OCI-LY3 (cell line): ENCODE data around the gene PTPRCAP.

Source experiments
- H2AFZ ChIP-seq: fragments of 200-600, 300-600 bp; shearing (Covaris generic); 2 replicates; pipeline ENCODE4 v1.6.0; 2014; ENCODE audit warnings: antibody characterized with exemption, low read depth, low read length
- H3K27ac ChIP-seq: fragments of 200-600, 300-600 bp; sonication (generic); 2 replicates; pipeline ENCODE4 v1.5.1; 2014; ENCODE audit warnings: mild to moderate bottlenecking, low read length, moderate library complexity, mixed read lengths
- H3K27me3 ChIP-seq: fragments of 200-600, 300-600 bp; sonication (generic); 2 replicates; pipeline ENCODE4 v1.6.1; 2014; ENCODE audit warnings: low read depth, low read length, mixed read lengths
- H3K36me3 ChIP-seq: fragments of 200-600, 300-600 bp; sonication (generic); replicated peaks from 2 replicates; pipeline ENCODE3; 2014; ENCODE audit warnings: low read depth, low read length, mixed read lengths
- H3K4me1 ChIP-seq: fragments of 300-600, 200-600 bp; sonication (generic); 2 replicates; pipeline ENCODE4 v1.6.1; 2014; ENCODE audit warnings: low read length, mixed read lengths
- H3K4me2 ChIP-seq: fragments of 200-600, 300-600 bp; sonication (generic); 2 replicates; pipeline ENCODE4 v1.6.1; 2014; ENCODE audit warnings: low read length, mixed read lengths
- H3K4me3 ChIP-seq: fragments of 300-600, 200-600 bp; sonication (generic); 2 replicates; pipeline ENCODE4 v1.5.1; 2014; ENCODE audit warnings: antibody characterized with exemption, mild to moderate bottlenecking, low read length, moderate library complexity
- H3K79me2 ChIP-seq: fragments of 300-600, 200-600 bp; shearing (Covaris generic); 2 replicates; pipeline ENCODE4 v1.6.1; 2014; ENCODE audit warnings: mild to moderate bottlenecking, low read length, mixed read lengths
- H3K9ac ChIP-seq: fragments of 300-600, 200-600 bp; shearing (Covaris generic); 2 replicates; pipeline ENCODE4 v1.6.0; 2014; ENCODE audit warnings: mild to moderate bottlenecking, low read length, moderate library complexity
- H3K9me3 ChIP-seq: fragments of 200-600, 300-600 bp; shearing (Covaris generic); 2 replicates; pipeline ENCODE4 v1.6.1; 2014; ENCODE audit warnings: low read length, mixed read lengths; ENCODE audit not compliant: insufficient read depth
- H4K20me1 ChIP-seq: fragments of 200-600, 300-600 bp; sonication (generic); 2 replicates; pipeline ENCODE4 v1.6.1; 2016; ENCODE audit warnings: low read length, mixed read lengths; ENCODE audit not compliant: insufficient read depth
- CTCF ChIP-seq: fragments of 200-600, 300-600 bp; sonication (generic); IDR thresholded peaks from 2 replicates; pipeline ENCODE4 v1.5.1; 2014; ENCODE audit warnings: antibody characterized with exemption, low read length, low read depth
- EZH2phosphoT487 ChIP-seq: fragments of 200-600 bp; shearing (Covaris generic); IDR thresholded peaks from 2 replicates; pipeline ENCODE4 v1.6.1; 2018; ENCODE audit warnings: antibody characterized with exemption, mixed run types, low read depth

PTPRCAP gene

GRCh38 chr11:67408437-67409200, 28.9 kb downstream of the PTPRCAP start:
- Histone ChIP-seq H3K79me2 (no peaks in the 10 kb centered on the region), H3K4me3 (no peak overlapping the region; the same call in 1 of the 2 replicates), H3K4me1 (peaks cover 46% of the 10 kb centered on the region), H4K20me1 (no peaks in the 10 kb centered on the region), H3K9me3 (no peaks in the 10 kb centered on the region), H2AFZ (no peak overlapping the region), H3K27me3 (peaks cover 17% of the 10 kb centered on the region), H3K9ac (peak overlapping the region; percentile 12; the same call in 1 of the 2 replicates), H3K36me3 (no peaks in the 10 kb centered on the region), H3K27ac (no peak overlapping the region), H3K4me2 (peak overlapping the region; percentile 54)
- TF ChIP-seq EZH2phosphoT487 = no peak
- TF ChIP-seq CTCF = no peak

GRCh38 chr11:67407688-67408163, 29.8 kb downstream of the PTPRCAP start:
- no peak overlapping the region for H3K27ac ChIP-seq
- H3K4me3 ChIP-seq = no peak overlapping the region
- H3K9ac ChIP-seq = no peak overlapping the region
- TF ChIP-seq CTCF (no peak), EZH2phosphoT487 (no peak)
- H4K20me1 ChIP-seq = no peaks in the 10 kb centered on the region
- no peaks in the 10 kb centered on the region for H3K9me3 ChIP-seq
- H3K27me3 ChIP-seq = peaks cover 15% of the 10 kb centered on the region
- H3K36me3 ChIP-seq = no peaks in the 10 kb centered on the region
- no peak overlapping the region for H3K4me2 ChIP-seq
- peaks cover 53% of the 10 kb centered on the region for H3K4me1 ChIP-seq
- H3K79me2 ChIP-seq = no peaks in the 10 kb centered on the region
- H2AFZ ChIP-seq = no peak overlapping the region

GRCh38 chr11:67406969-67407687, 30.4 kb downstream of the PTPRCAP start:
- Histone ChIP-seq H4K20me1 (no peaks in the 10 kb centered on the region), H3K4me2 (no peak overlapping the region), H3K9me3 (no peaks in the 10 kb centered on the region), H3K4me1 (peaks cover 53% of the 10 kb centered on the region), H3K79me2 (no peaks in the 10 kb centered on the region), H3K27ac (no peak overlapping the region), H3K9ac (no peak overlapping the region), H2AFZ (no peak overlapping the region), H3K4me3 (no peak overlapping the region), H3K27me3 (peaks cover 9% of the 10 kb centered on the region), H3K36me3 (no peaks in the 10 kb centered on the region)
- TF ChIP-seq EZH2phosphoT487 (no peak), CTCF (peak; percentile 8; the same call in 1 of the 2 replicates)

GRCh38 chr11:67406420-67406968, 31.0 kb downstream of the PTPRCAP start:
- Histone ChIP-seq H3K27me3 (peaks cover 3% of the 10 kb centered on the region; the same call in 1 of the 2 replicates), H3K4me2 (no peak overlapping the region), H4K20me1 (no peaks in the 10 kb centered on the region), H2AFZ (no peak overlapping the region), H3K4me3 (no peak overlapping the region), H3K9me3 (no peaks in the 10 kb centered on the region), H3K79me2 (no peaks in the 10 kb centered on the region; the same call in 1 of the 2 replicates), H3K36me3 (no peaks in the 10 kb centered on the region), H3K27ac (no peak overlapping the region), H3K4me1 (peaks cover 48% of the 10 kb centered on the region), H3K9ac (no peak overlapping the region)
- no peak for TF ChIP-seq EZH2phosphoT487
- TF ChIP-seq CTCF = no peak
